GM23338 (cell line): Measurements from ENCODE around the gene UBE2E2. TPM values are rescaled to one million over a fixed set of nuclear protein-coding genes. Genes with fewer than 3 reads are reported as not detected.

Source experiments
- ATAC-seq: fragments of 200-7000 bp; cut with Tn5 transposase; 3 replicates; pipeline ENCODE4 v1.9.1; 2020
- DNase-seq: peaks from one replicate; pipeline ENCODE4 v3.0.0-alpha.2; 2015; ENCODE audit warnings: low spot score
- H2AFZ ChIP-seq: fragments of 200-600 bp; sonication (generic); 2 replicates; pipeline ENCODE4 v1.8.0; 2016; ENCODE audit warnings: antibody characterized with exemption, mild to moderate bottlenecking, moderate library complexity
- H3F3A ChIP-seq: fragments of 200-600 bp; sonication (generic); replicated peaks from 2 replicates; pipeline ENCODE4 v1.8.0; 2017; ENCODE audit warnings: antibody characterized with exemption, mixed run types, low read depth
- H3K27ac ChIP-seq: fragments of 200-600 bp; sonication (generic); 2 replicates; pipeline ENCODE4 v1.6.1; 2016; ENCODE audit warnings: low read depth
- H3K27me3 ChIP-seq: fragments of 200-600 bp; sonication (generic); 2 replicates; pipeline ENCODE4 v1.8.0; 2016; ENCODE audit warnings: mild to moderate bottlenecking, mixed run types, moderate library complexity; ENCODE audit not compliant: insufficient read depth
- H3K36me3 ChIP-seq: fragments of 200-600 bp; sonication (generic); 2 replicates; pipeline ENCODE4 v1.8.0; 2016; ENCODE audit warnings: mild to moderate bottlenecking; ENCODE audit not compliant: insufficient read depth
- H3K4me1 ChIP-seq: fragments of 200-600 bp; sonication (generic); 2 replicates; pipeline ENCODE4 v1.8.0; 2016; ENCODE audit warnings: mild to moderate bottlenecking, moderate library complexity; ENCODE audit not compliant: insufficient read depth
- H3K4me2 ChIP-seq: fragments of 200-600 bp; sonication (generic); 2 replicates; pipeline ENCODE4 v1.7.1; 2017; ENCODE audit warnings: mixed run types
- H3K4me3 ChIP-seq: fragments of 200-600 bp; sonication (generic); 2 replicates; pipeline ENCODE4 v1.6.1; 2016; ENCODE audit warnings: mixed run types
- H3K79me2 ChIP-seq: fragments of 200-600 bp; sonication (generic); replicated peaks from 2 replicates; pipeline ENCODE4 v1.8.0; 2017; ENCODE audit warnings: mild to moderate bottlenecking; ENCODE audit not compliant: insufficient read depth
- H3K9me2 ChIP-seq: fragments of 200-600 bp; sonication (generic); 2 replicates; pipeline ENCODE4 v1.8.0; 2017; ENCODE audit not compliant: insufficient read depth
- H4K20me1 ChIP-seq: fragments of 200-600 bp; sonication (generic); replicated peaks from 2 replicates; pipeline ENCODE4 v1.8.0; 2017; ENCODE audit warnings: mild to moderate bottlenecking; ENCODE audit not compliant: insufficient read depth
- H3K27ac Mint-ChIP-seq: 2 replicates; pipeline ENCODE4 v1.8.0; 2020; ENCODE audit warnings: inconsistent platforms, mild to moderate bottlenecking, moderate library complexity, mixed read lengths
- H3K27me3 Mint-ChIP-seq: 3 replicates; pipeline ENCODE4 v1.8.0; 2022; ENCODE audit warnings: low read depth, mild to moderate bottlenecking, moderate library complexity, mixed read lengths, inconsistent platforms; ENCODE audit not compliant: insufficient read depth, poor library complexity
- H3K36me3 Mint-ChIP-seq: 3 replicates; pipeline ENCODE4 v1.8.0; 2021; ENCODE audit warnings: low read depth, mild to moderate bottlenecking, inconsistent platforms, moderate library complexity, mixed read lengths
- H3K4me1 Mint-ChIP-seq: 3 replicates; pipeline ENCODE4 v1.8.0; 2020; ENCODE audit warnings: mild to moderate bottlenecking, inconsistent platforms, mixed read lengths
- H3K4me3 Mint-ChIP-seq: 3 replicates; pipeline ENCODE4 v1.8.0; 2021; ENCODE audit warnings: moderate library complexity, mild to moderate bottlenecking, inconsistent platforms, mixed read lengths
- H3K9me3 Mint-ChIP-seq: 3 replicates; pipeline ENCODE4 v1.8.0; 2020; ENCODE audit warnings: moderate library complexity, mild to moderate bottlenecking, inconsistent platforms, mixed read lengths
- CREB1 ChIP-seq: fragments of 250-450 bp; sonication (Bioruptor Pico); IDR thresholded peaks from 2 replicates; pipeline ENCODE4 v1.5.0; 2020; ENCODE audit warnings: low read depth, mild to moderate bottlenecking, moderate library complexity
- EZH2phosphoT487 ChIP-seq: fragments of 200-600 bp; sonication (generic); IDR thresholded peaks from one replicate; pipeline ENCODE4 v1.8.1; 2018; ENCODE audit warnings: antibody characterized with exemption; ENCODE audit not compliant: unreplicated experiment
- JUNB ChIP-seq: IDR thresholded peaks from one replicate; pipeline ENCODE4 v1.6.1; 2016; ENCODE audit warnings: antibody characterized with exemption; ENCODE audit not compliant: unreplicated experiment
- NANOG ChIP-seq: IDR thresholded peaks from 2 replicates; pipeline ENCODE4 v1.6.1; 2016; ENCODE audit warnings: antibody characterized with exemption, borderline replicate concordance
- POLR2AphosphoS5 ChIP-seq: IDR thresholded peaks from 2 replicates; pipeline ENCODE4 v1.6.1; 2016; ENCODE audit warnings: antibody characterized with exemption, low read depth
- STAT1 ChIP-seq: IDR thresholded peaks from one replicate; pipeline ENCODE4 v1.6.1; 2016; ENCODE audit warnings: antibody characterized with exemption; ENCODE audit not compliant: unreplicated experiment
- ZNF331 ChIP-seq: fragments of 250-450 bp; sonication (Bioruptor Pico); IDR thresholded peaks from 2 replicates; pipeline ENCODE4 v1.5.0; 2020; ENCODE audit warnings: low read depth, mild to moderate bottlenecking, moderate library complexity
- polyA plus RNA-seq: library from polyadenylated mRNA; unstranded; fragments of >200 nt; fragmentation: Nextera tagmentation; extraction: Ambion mirVana; gene quantifications from 2 replicates; pipeline ENCODE4 v1.2.1, GENCODE V29; 2016
- total RNA-seq: library from RNA; depleted of rRNA; stranded (reverse); fragments of >200 nt; shearing (Covaris generic); gene quantifications from 2 replicates; pipeline ENCODE4 v1.2.3, GENCODE V29; 2014
- TF ChIP-seq, protein P1 (sequence below), 2 experiments: fragments of 200-600 bp in 1 of 2; sonication (generic) in 1 of 2; conservative IDR thresholded peaks; 2 replicates each; pipeline versions ENCODE4 v1.5.1 to v1.6.1; 2016 to 2017; ENCODE audit warnings: antibody characterized with exemption in 2 of 2, low read depth in 2 of 2, mild to moderate bottlenecking in 2 of 2, moderate library complexity in 1 of 2
- TF ChIP-seq, protein P2 (sequence below): IDR thresholded peaks from one replicate; pipeline ENCODE4 v1.6.1; 2018; ENCODE audit warnings: antibody characterized with exemption; ENCODE audit not compliant: unreplicated experiment
- TF ChIP-seq, protein P3 (sequence below): fragments of 250-450 bp; sonication (Bioruptor Pico); IDR thresholded peaks from 2 replicates; pipeline ENCODE4 v1.5.0; 2020; ENCODE audit warnings: mild to moderate bottlenecking, moderate library complexity
- TF ChIP-seq, protein P4 (sequence below): IDR thresholded peaks from 2 replicates; pipeline ENCODE4 v1.6.1; 2016; ENCODE audit warnings: antibody characterized with exemption

Gene UBE2E2
- total and polyA plus RNA-seq, 2 experiments from 2014 or later: 86.9 to 169 TPM

DNA sequence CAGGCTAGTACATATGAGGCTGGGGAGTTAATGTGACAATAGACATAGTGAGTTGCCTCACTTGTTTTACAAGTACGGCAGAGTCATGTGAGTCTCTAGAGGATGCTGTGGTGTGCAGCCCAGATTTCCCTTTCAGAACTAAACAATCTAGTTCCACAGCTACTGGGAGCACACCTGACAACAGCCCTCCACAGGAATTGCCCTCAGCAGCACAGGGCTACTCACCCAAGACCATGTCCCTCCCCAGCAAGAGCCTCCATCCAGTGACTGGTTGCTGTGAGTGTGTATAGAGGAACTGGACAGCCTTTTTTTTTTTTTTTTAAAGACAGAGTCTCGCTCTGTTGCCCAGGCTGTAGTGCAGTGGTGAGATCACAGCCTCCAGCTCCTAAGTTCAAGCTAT lies 40.2 kb upstream of the UBE2E2 start (continued):
- TF ChIP-seq, protein P1, sequence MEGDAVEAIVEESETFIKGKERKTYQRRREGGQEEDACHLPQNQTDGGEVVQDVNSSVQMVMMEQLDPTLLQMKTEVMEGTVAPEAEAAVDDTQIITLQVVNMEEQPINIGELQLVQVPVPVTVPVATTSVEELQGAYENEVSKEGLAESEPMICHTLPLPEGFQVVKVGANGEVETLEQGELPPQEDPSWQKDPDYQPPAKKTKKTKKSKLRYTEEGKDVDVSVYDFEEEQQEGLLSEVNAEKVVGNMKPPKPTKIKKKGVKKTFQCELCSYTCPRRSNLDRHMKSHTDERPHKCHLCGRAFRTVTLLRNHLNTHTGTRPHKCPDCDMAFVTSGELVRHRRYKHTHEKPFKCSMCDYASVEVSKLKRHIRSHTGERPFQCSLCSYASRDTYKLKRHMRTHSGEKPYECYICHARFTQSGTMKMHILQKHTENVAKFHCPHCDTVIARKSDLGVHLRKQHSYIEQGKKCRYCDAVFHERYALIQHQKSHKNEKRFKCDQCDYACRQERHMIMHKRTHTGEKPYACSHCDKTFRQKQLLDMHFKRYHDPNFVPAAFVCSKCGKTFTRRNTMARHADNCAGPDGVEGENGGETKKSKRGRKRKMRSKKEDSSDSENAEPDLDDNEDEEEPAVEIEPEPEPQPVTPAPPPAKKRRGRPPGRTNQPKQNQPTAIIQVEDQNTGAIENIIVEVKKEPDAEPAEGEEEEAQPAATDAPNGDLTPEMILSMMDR (conservative IDR thresholded peaks at IDR 0.05; ENCODE audit: low read depth in 2 of 2): no peak
- no peak for TF ChIP-seq NANOG

DNA sequence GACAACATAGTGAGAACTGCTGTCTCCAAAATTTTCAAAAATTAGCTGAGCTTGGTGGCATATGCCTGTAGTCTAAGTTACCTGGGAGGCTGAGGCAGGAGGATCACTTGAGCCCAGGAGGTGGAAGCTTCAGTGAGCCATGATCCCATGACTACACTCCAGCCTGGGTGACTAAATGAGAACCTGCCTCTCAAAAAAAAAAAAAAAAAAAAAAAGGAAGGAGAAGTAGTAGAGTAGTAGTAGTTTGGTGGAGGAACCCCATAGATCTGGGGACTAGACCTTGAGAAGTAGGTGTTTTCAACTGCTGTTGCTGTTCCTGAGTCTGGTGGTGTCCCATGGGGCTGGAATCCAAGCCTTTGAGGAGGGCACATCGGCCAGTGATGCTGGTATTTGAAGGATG lies 38.4 kb upstream of the UBE2E2 start:
- no peaks in the 10 kb centered on the region for H3K36me3 ChIP-seq
- no peaks in the 10 kb centered on the region for H3K4me1 ChIP-seq
- no peaks in the 10 kb centered on the region for H3F3A ChIP-seq
- H3K79me2 ChIP-seq: no peaks in the 10 kb centered on the region
- Mint-ChIP-seq H3K9me3 (no peaks in the 10 kb centered on the region), H3K36me3 (no peaks in the 10 kb centered on the region), H3K27ac (no peak overlapping the region), H3K4me3 (no peak overlapping the region), H3K27me3 (no peaks in the 10 kb centered on the region), H3K4me1 (peaks cover 3% of the 10 kb centered on the region; the same call in 2 of the 3 replicates)
- no peak for DNase-seq
- H4K20me1 ChIP-seq: no peaks in the 10 kb centered on the region
- peaks cover 5% of the 10 kb centered on the region; the same call in 1 of the 2 replicates for H3K9me2 ChIP-seq
- no peaks in the 10 kb centered on the region for H3K27me3 ChIP-seq
- no peak for ATAC-seq
- H3K27ac ChIP-seq: no peak overlapping the region
- H2AFZ ChIP-seq: no peak overlapping the region
- no peak overlapping the region for H3K4me3 ChIP-seq
- no peak overlapping the region for H3K4me2 ChIP-seq
- TF ChIP-seq JUNB: no peak
- TF ChIP-seq, protein P2, sequence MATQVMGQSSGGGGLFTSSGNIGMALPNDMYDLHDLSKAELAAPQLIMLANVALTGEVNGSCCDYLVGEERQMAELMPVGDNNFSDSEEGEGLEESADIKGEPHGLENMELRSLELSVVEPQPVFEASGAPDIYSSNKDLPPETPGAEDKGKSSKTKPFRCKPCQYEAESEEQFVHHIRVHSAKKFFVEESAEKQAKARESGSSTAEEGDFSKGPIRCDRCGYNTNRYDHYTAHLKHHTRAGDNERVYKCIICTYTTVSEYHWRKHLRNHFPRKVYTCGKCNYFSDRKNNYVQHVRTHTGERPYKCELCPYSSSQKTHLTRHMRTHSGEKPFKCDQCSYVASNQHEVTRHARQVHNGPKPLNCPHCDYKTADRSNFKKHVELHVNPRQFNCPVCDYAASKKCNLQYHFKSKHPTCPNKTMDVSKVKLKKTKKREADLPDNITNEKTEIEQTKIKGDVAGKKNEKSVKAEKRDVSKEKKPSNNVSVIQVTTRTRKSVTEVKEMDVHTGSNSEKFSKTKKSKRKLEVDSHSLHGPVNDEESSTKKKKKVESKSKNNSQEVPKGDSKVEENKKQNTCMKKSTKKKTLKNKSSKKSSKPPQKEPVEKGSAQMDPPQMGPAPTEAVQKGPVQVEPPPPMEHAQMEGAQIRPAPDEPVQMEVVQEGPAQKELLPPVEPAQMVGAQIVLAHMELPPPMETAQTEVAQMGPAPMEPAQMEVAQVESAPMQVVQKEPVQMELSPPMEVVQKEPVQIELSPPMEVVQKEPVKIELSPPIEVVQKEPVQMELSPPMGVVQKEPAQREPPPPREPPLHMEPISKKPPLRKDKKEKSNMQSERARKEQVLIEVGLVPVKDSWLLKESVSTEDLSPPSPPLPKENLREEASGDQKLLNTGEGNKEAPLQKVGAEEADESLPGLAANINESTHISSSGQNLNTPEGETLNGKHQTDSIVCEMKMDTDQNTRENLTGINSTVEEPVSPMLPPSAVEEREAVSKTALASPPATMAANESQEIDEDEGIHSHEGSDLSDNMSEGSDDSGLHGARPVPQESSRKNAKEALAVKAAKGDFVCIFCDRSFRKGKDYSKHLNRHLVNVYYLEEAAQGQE: no peak
- TF ChIP-seq EZH2phosphoT487: no peak
- TF ChIP-seq, protein P1 (conservative IDR thresholded peaks at IDR 0.05; ENCODE audit: low read depth in 2 of 2): no peak
- TF ChIP-seq, protein P3, sequence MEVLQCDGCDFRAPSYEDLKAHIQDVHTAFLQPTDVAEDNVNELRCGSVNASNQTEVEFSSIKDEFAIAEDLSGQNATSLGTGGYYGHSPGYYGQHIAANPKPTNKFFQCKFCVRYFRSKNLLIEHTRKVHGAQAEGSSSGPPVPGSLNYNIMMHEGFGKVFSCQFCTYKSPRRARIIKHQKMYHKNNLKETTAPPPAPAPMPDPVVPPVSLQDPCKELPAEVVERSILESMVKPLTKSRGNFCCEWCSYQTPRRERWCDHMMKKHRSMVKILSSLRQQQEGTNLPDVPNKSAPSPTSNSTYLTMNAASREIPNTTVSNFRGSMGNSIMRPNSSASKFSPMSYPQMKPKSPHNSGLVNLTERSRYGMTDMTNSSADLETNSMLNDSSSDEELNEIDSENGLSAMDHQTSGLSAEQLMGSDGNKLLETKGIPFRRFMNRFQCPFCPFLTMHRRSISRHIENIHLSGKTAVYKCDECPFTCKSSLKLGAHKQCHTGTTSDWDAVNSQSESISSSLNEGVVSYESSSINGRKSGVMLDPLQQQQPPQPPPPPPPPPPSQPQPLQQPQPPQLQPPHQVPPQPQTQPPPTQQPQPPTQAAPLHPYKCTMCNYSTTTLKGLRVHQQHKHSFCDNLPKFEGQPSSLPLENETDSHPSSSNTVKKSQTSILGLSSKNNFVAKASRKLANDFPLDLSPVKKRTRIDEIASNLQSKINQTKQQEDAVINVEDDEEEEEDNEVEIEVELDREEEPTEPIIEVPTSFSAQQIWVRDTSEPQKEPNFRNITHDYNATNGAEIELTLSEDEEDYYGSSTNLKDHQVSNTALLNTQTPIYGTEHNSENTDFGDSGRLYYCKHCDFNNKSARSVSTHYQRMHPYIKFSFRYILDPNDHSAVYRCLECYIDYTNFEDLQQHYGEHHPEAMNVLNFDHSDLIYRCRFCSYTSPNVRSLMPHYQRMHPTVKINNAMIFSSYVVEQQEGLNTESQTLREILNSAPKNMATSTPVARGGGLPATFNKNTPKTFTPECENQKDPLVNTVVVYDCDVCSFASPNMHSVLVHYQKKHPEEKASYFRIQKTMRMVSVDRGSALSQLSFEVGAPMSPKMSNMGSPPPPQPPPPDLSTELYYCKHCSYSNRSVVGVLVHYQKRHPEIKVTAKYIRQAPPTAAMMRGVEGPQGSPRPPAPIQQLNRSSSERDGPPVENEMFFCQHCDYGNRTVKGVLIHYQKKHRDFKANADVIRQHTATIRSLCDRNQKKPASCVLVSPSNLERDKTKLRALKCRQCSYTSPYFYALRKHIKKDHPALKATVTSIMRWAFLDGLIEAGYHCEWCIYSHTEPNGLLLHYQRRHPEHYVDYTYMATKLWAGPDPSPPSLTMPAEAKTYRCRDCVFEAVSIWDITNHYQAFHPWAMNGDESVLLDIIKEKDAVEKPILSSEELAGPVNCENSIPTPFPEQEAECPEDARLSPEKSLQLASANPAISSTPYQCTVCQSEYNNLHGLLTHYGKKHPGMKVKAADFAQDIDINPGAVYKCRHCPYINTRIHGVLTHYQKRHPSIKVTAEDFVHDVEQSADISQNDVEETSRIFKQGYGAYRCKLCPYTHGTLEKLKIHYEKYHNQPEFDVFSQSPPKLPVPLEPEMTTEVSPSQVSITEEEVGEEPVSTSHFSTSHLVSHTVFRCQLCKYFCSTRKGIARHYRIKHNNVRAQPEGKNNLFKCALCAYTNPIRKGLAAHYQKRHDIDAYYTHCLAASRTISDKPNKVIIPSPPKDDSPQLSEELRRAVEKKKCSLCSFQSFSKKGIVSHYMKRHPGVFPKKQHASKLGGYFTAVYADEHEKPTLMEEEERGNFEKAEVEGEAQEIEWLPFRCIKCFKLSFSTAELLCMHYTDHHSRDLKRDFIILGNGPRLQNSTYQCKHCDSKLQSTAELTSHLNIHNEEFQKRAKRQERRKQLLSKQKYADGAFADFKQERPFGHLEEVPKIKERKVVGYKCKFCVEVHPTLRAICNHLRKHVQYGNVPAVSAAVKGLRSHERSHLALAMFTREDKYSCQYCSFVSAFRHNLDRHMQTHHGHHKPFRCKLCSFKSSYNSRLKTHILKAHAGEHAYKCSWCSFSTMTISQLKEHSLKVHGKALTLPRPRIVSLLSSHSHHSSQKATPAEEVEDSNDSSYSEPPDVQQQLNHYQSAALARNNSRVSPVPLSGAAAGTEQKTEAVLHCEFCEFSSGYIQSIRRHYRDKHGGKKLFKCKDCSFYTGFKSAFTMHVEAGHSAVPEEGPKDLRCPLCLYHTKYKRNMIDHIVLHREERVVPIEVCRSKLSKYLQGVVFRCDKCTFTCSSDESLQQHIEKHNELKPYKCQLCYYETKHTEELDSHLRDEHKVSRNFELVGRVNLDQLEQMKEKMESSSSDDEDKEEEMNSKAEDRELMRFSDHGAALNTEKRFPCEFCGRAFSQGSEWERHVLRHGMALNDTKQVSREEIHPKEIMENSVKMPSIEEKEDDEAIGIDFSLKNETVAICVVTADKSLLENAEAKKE (CRISPR knock-in tag): no peak
- TF ChIP-seq STAT1: no peak
- TF ChIP-seq, protein P4, sequence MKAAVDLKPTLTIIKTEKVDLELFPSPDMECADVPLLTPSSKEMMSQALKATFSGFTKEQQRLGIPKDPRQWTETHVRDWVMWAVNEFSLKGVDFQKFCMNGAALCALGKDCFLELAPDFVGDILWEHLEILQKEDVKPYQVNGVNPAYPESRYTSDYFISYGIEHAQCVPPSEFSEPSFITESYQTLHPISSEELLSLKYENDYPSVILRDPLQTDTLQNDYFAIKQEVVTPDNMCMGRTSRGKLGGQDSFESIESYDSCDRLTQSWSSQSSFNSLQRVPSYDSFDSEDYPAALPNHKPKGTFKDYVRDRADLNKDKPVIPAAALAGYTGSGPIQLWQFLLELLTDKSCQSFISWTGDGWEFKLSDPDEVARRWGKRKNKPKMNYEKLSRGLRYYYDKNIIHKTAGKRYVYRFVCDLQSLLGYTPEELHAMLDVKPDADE: no peak
- no peak for TF ChIP-seq POLR2AphosphoS5
- no peak for TF ChIP-seq ZNF331
- TF ChIP-seq CREB1: no peak
